GM19438 (cell line): ENCODE data around the gene ZSCAN12.

Experiments
- ATAC-seq: cut with Tn5 transposase; IDR thresholded peaks from one replicate; pipeline ENCODE4 v1.9.1; 2021; ENCODE audit warnings: low read depth; ENCODE audit not compliant: unreplicated experiment

ZSCAN12 gene

GRCh38 chr6:28355743-28356665 is 43.5 kb downstream of the ZSCAN12 start:
- ATAC-seq = no peak

- no peak for ATAC-seq
Observed at GRCh38 chr6:28354688-28355554, 44.6 kb downstream of the ZSCAN12 start.

- ATAC-seq = no peak
Observed at GRCh38 chr6:28353981-28354676, 45.4 kb downstream of the ZSCAN12 start.

- no peak for ATAC-seq
Observed at GRCh38 chr6:28353356-28353755, 46.2 kb downstream of the ZSCAN12 start.

GRCh38 chr6:28351493-28351925 is 48.0 kb downstream of the ZSCAN12 start:
- ATAC-seq = no peak

GRCh38 chr6:28351087-28351486 is 48.5 kb downstream of the ZSCAN12 start:
- no peak for ATAC-seq

GRCh38 chr6:28349892-28350737 is 49.4 kb downstream of the ZSCAN12 start, which contains the start of gene ZKSCAN3:
ZKSCAN3 (plus strand) TSS chr6:28349947; CDS start chr6:28359587, 9,640 bp downstream.
- peak; percentile 95 for ATAC-seq

GRCh38 chr6:28349344-28349891 is 50.1 kb downstream of the ZSCAN12 start:
- no peak for ATAC-seq

- ATAC-seq = no peak
Observed at GRCh38 chr6:28347119-28347518, 52.4 kb downstream of the ZSCAN12 start.

GRCh38 chr6:28345201-28345600 is 54.3 kb downstream of the ZSCAN12 start:
- no peak for ATAC-seq

- ATAC-seq = no peak
Observed at GRCh38 chr6:28343898-28344677, 55.5 kb downstream of the ZSCAN12 start.

- no peak for ATAC-seq
Observed at GRCh38 chr6:28340310-28341095, 59.0 kb downstream of the ZSCAN12 start.

- ATAC-seq = no peak
Observed at GRCh38 chr6:28337121-28337520, 62.4 kb downstream of the ZSCAN12 start.

GRCh38 chr6:28336284-28337120 is 63.0 kb downstream of the ZSCAN12 start:
- peak; percentile 30 for ATAC-seq

- ATAC-seq = peak; percentile 82
Observed at GRCh38 chr6:28335564-28336283, 63.8 kb downstream of the ZSCAN12 start, which contains the start of gene ZSCAN31. ZSCAN31 (minus strand) TSS chr6:28336148; CDS start chr6:28329683, 6,465 bp downstream.

GRCh38 chr6:28335040-28335563 is 64.4 kb downstream of the ZSCAN12 start:
- no peak for ATAC-seq
